K562 (cell line): ENCODE results near the gene METRN. TPM values are rescaled to one million over a fixed set of nuclear protein-coding genes. Genes with fewer than 3 reads are reported as not detected.

Source experiments
- C11orf30 ChIP-seq: fragments of 450-650 bp; IDR thresholded peaks from 2 replicates; pipeline ENCODE4 v1.6.1; 2016; ENCODE audit warnings: low read depth, mild to moderate bottlenecking
- DIDO1 ChIP-seq: fragments of 450-650 bp; IDR thresholded peaks from 2 replicates; pipeline ENCODE4 v1.6.1; 2016; ENCODE audit warnings: low read depth, missing biosample characterization, missing genetic modification characterization
- FOXA3 ChIP-seq, 2 experiments: fragments of 450-650 bp in 1 of 2; sonication (generic) in 1 of 2; formaldehyde crosslinking; IDR thresholded peaks in 1 of 2; conservative IDR thresholded peaks in 1 of 2; 2 replicates each; pipeline versions ENCODE4 v1.4.0 to v1.8.0; 2020 to 2022; ENCODE audit warnings: mild to moderate bottlenecking in 2 of 2, missing genetic modification reagents in 1 of 2
- HDAC2 ChIP-seq: fragments of 450-650 bp; IDR thresholded peaks from 2 replicates; pipeline ENCODE4 v1.6.1; 2016; ENCODE audit warnings: mild to moderate bottlenecking
- NR3C1 ChIP-seq: sonication (generic); formaldehyde crosslinking; IDR thresholded peaks from 2 replicates; pipeline ENCODE4 v1.8.1; 2022; ENCODE audit warnings: missing genetic modification reagents
- PURB ChIP-seq: sonication (generic); formaldehyde crosslinking; IDR thresholded peaks from 2 replicates; pipeline ENCODE4 v1.9.0; 2021; ENCODE audit warnings: low read depth, mild to moderate bottlenecking, missing genetic modification reagents
- RBM34 ChIP-seq: fragments of 200-400 bp; formaldehyde crosslinking; IDR thresholded peaks from 2 replicates; pipeline ENCODE4 v1.6.1; 2018; ENCODE audit warnings: low read length, borderline replicate concordance; ENCODE audit not compliant: insufficient read depth
- SAP30 ChIP-seq: fragments of 200-600 bp; sonication (generic); IDR thresholded peaks from 2 replicates; pipeline ENCODE4 v1.6.1; 2012; ENCODE audit warnings: borderline replicate concordance, low read depth, mild to moderate bottlenecking, moderate library complexity, low read length, control low read depth, inconsistent platforms; ENCODE audit not compliant: insufficient read depth, poor library complexity, severe bottlenecking
- SMARCB1 ChIP-seq: IDR thresholded peaks from 2 replicates; pipeline ENCODE4 v1.6.1; 2011; ENCODE audit warnings: improper control_type of control experiment, low read depth; ENCODE audit not compliant: insufficient read length
- XRCC4 ChIP-seq: IDR thresholded peaks from one replicate; pipeline ENCODE4 v1.6.1; 2011; ENCODE audit not compliant: insufficient read depth, insufficient read length; ENCODE audit errors: extremely low read depth
- ZNF3 ChIP-seq: fragments of 250-450 bp; sonication (Bioruptor Pico); IDR thresholded peaks from 2 replicates; pipeline ENCODE4 v1.5.0; 2021; ENCODE audit warnings: mild to moderate bottlenecking, moderate library complexity
- ZNF780A ChIP-seq: fragments of 250-450 bp; sonication (Bioruptor Pico); IDR thresholded peaks from 2 replicates; pipeline ENCODE4 v1.5.0; 2021; ENCODE audit warnings: mild to moderate bottlenecking
- polyA plus RNA-seq, 8 experiments: library from polyadenylated mRNA; depleted of rRNA in 4 of 8; stranded (reverse) in 5 of 8; unstranded in 3 of 8; fragments of >200 nt; fragmentation: Nextera tagmentation in 2 of 8; fragmentation: Illumina TruSeq in 1 of 8; extraction: Ambion mirVana in 2 of 8; extraction: Trizol in 1 of 8; gene quantifications; 2 replicates each; pipeline versions ENCODE4 v1.2.1 to v1.2.3, GENCODE V29; 2011 to 2014; ENCODE audit warnings: inconsistent platforms in 1 of 8, missing spikeins in 1 of 8
- total RNA-seq, 7 experiments: library from RNA; depleted of rRNA in 6 of 7; stranded (reverse); fragments of >200 nt in 6 of 7; fragmentation: Illumina TruSeq in 2 of 7; extraction: Trizol in 2 of 7; gene quantifications; 2 replicates each; pipeline versions ENCODE4 v1.2.1 to v1.2.3, GENCODE V29; 2011 to 2021; ENCODE audit warnings: low replicate concordance in 1 of 7
- TF ChIP-seq, protein P1 (sequence below): sonication (generic); formaldehyde crosslinking; IDR thresholded peaks from 2 replicates; pipeline ENCODE4 v1.8.1; 2023; ENCODE audit warnings: mild to moderate bottlenecking, missing genetic modification reagents
- TF ChIP-seq, protein P2 (sequence below), 2 experiments: fragments of 450-650 bp; IDR thresholded peaks; 2 replicates each; pipeline ENCODE4 v1.6.1; 2016
- TF ChIP-seq, protein P3 (sequence below): fragments of 250-450 bp; sonication (Bioruptor Pico); IDR thresholded peaks from 2 replicates; pipeline ENCODE4 v1.8.0; 2022; ENCODE audit warnings: inconsistent platforms, mild to moderate bottlenecking, moderate library complexity, borderline replicate concordance
- TF ChIP-seq, protein P4 (sequence below): fragments of 250-450 bp; sonication (Bioruptor Pico); IDR thresholded peaks from 2 replicates; pipeline ENCODE4 v1.5.0; 2021
- TF ChIP-seq, protein P5 (sequence below): IDR thresholded peaks from 2 replicates; pipeline ENCODE4 v1.6.1; 2011; ENCODE audit not compliant: insufficient read length; ENCODE audit errors: extremely low read depth

The METRN gene
- total and polyA plus RNA-seq, 9 of the 15 experiments (the other 6 are each of a cell fraction or from before 2014, with no cell fraction given): 0.20 to 89.8 (median 15.4) TPM

DNA sequence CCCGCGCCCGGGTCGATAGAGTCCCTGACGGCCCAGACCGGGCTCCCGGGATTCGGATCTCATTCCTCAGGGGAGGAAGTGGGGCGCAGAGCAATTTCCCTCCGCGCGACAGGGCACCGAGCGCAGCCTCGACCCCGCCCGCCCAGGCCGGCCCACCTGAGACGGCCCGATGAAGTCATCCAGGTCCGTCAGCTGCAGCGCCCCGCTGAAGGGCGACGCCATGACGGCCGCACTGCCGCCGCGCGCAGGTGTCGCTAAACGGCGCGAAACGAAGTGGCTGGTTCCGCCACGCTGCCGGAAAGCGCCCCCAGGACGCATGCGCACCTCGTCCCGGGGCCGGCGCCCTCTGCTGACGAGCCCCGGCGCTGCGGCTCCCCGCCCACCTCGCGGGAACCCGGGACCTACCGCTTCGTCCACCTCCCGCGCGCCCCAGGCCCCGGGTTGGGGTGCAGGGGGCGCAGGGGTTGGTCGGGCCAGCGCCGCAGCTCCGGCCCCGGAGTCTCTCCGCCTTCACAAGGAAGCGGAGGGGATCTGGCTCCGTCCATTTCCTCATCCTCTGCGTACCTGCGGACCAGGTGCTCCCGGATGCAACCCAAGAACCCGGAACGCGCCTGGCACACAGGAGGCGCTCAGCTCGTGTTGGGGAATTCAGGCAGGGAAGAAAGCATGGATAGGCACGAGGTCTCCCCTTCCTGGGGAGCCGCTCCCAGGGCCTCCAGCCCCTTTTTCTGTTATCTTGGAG, 26.0 kb downstream of the METRN start, which contains the start of gene CIAO3 (continued):
- peak in 1 of 2 experiments; percentile 54; a peak in 1 of 4 replicates for TF ChIP-seq FOXA3 (CRISPR knock-in tag; conservative IDR thresholded peaks at IDR 0.05 in 1 of 2, IDR thresholded peaks at IDR 0.05 in 1 of 2)
- peak; percentile 88 for TF ChIP-seq C11orf30
- TF ChIP-seq, protein P1, sequence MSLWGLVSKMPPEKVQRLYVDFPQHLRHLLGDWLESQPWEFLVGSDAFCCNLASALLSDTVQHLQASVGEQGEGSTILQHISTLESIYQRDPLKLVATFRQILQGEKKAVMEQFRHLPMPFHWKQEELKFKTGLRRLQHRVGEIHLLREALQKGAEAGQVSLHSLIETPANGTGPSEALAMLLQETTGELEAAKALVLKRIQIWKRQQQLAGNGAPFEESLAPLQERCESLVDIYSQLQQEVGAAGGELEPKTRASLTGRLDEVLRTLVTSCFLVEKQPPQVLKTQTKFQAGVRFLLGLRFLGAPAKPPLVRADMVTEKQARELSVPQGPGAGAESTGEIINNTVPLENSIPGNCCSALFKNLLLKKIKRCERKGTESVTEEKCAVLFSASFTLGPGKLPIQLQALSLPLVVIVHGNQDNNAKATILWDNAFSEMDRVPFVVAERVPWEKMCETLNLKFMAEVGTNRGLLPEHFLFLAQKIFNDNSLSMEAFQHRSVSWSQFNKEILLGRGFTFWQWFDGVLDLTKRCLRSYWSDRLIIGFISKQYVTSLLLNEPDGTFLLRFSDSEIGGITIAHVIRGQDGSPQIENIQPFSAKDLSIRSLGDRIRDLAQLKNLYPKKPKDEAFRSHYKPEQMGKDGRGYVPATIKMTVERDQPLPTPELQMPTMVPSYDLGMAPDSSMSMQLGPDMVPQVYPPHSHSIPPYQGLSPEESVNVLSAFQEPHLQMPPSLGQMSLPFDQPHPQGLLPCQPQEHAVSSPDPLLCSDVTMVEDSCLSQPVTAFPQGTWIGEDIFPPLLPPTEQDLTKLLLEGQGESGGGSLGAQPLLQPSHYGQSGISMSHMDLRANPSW (CRISPR knock-in tag): no peak
- TF ChIP-seq ZNF3 (CRISPR knock-in tag): no peak
- no peak for TF ChIP-seq NR3C1 (CRISPR knock-in tag)
- TF ChIP-seq, protein P2, sequence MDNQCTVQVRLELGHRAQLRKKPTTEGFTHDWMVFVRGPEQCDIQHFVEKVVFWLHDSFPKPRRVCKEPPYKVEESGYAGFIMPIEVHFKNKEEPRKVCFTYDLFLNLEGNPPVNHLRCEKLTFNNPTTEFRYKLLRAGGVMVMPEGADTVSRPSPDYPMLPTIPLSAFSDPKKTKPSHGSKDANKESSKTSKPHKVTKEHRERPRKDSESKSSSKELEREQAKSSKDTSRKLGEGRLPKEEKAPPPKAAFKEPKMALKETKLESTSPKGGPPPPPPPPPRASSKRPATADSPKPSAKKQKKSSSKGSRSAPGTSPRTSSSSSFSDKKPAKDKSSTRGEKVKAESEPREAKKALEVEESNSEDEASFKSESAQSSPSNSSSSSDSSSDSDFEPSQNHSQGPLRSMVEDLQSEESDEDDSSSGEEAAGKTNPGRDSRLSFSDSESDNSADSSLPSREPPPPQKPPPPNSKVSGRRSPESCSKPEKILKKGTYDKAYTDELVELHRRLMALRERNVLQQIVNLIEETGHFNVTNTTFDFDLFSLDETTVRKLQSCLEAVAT (IDR thresholded peaks at IDR 0.05): no peak
- no peak for TF ChIP-seq SMARCB1
- TF ChIP-seq ZNF780A (CRISPR knock-in tag): no peak
- TF ChIP-seq RBM34: no peak
- TF ChIP-seq, protein P3, sequence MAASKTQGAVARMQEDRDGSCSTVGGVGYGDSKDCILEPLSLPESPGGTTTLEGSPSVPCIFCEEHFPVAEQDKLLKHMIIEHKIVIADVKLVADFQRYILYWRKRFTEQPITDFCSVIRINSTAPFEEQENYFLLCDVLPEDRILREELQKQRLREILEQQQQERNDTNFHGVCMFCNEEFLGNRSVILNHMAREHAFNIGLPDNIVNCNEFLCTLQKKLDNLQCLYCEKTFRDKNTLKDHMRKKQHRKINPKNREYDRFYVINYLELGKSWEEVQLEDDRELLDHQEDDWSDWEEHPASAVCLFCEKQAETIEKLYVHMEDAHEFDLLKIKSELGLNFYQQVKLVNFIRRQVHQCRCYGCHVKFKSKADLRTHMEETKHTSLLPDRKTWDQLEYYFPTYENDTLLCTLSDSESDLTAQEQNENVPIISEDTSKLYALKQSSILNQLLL: no peak
- no peak for TF ChIP-seq PURB
- TF ChIP-seq, protein P4, sequence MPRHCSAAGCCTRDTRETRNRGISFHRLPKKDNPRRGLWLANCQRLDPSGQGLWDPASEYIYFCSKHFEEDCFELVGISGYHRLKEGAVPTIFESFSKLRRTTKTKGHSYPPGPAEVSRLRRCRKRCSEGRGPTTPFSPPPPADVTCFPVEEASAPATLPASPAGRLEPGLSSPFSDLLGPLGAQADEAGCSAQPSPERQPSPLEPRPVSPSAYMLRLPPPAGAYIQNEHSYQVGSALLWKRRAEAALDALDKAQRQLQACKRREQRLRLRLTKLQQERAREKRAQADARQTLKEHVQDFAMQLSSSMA: peak; percentile 100
- TF ChIP-seq, protein P5, sequence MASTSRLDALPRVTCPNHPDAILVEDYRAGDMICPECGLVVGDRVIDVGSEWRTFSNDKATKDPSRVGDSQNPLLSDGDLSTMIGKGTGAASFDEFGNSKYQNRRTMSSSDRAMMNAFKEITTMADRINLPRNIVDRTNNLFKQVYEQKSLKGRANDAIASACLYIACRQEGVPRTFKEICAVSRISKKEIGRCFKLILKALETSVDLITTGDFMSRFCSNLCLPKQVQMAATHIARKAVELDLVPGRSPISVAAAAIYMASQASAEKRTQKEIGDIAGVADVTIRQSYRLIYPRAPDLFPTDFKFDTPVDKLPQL: no peak
- peak; percentile 63 for TF ChIP-seq SAP30
- peak; percentile 87 for TF ChIP-seq DIDO1 (tag)
- no peak for TF ChIP-seq HDAC2
- TF ChIP-seq XRCC4: no peak
